Measurements from ENCODE around the gene SNRNP200. TPM values are rescaled to one million over a fixed set of nuclear protein-coding genes. Genes with fewer than 3 reads are reported as not detected.

SNRNP200 gene
- total and polyA plus RNA-seq, 8 donors = 82.7 to 209 (median 195) TPM

GRCh38 chr2:96236882-96237281, 68.5 kb downstream of the SNRNP200 start:
- DNase-seq = no peak
- H3K27ac ChIP-seq = no peak overlapping the region
- H3K4me3 ChIP-seq = no peak overlapping the region
- H3K4me1 ChIP-seq = peaks cover 0 to 25% of the 10 kb centered on the region in 2 donors
- no peaks in the 10 kb centered on the region for H3K27me3 ChIP-seq
- intact Hi-C loops (cut with DNase I) = no loop called here
- no peaks in the 10 kb centered on the region for H3K9me3 ChIP-seq
- no peaks in the 10 kb centered on the region for H3K36me3 ChIP-seq
- TF ChIP-seq, protein P1, sequence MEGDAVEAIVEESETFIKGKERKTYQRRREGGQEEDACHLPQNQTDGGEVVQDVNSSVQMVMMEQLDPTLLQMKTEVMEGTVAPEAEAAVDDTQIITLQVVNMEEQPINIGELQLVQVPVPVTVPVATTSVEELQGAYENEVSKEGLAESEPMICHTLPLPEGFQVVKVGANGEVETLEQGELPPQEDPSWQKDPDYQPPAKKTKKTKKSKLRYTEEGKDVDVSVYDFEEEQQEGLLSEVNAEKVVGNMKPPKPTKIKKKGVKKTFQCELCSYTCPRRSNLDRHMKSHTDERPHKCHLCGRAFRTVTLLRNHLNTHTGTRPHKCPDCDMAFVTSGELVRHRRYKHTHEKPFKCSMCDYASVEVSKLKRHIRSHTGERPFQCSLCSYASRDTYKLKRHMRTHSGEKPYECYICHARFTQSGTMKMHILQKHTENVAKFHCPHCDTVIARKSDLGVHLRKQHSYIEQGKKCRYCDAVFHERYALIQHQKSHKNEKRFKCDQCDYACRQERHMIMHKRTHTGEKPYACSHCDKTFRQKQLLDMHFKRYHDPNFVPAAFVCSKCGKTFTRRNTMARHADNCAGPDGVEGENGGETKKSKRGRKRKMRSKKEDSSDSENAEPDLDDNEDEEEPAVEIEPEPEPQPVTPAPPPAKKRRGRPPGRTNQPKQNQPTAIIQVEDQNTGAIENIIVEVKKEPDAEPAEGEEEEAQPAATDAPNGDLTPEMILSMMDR (IDR thresholded peaks at IDR 0.05) = no peak
- no peak for ATAC-seq

- H3K4me1 ChIP-seq = peaks cover 0 to 12% of the 10 kb centered on the region in 2 donors
- ATAC-seq (no peak), DNase-seq (no peak)
- no peaks in the 10 kb centered on the region for H3K36me3 ChIP-seq
- intact Hi-C loops (cut with DNase I) = no loop called here
- no peaks in the 10 kb centered on the region for H3K27me3 ChIP-seq
- peak overlapping the region in 1 of 2 donors; percentile 42 for H3K27ac ChIP-seq
- H3K9me3 ChIP-seq = no peaks in the 10 kb centered on the region
- no peak overlapping the region for H3K4me3 ChIP-seq
- TF ChIP-seq, protein P1 (IDR thresholded peaks at IDR 0.05) = no peak
Measured at GRCh38 chr2:96233880-96234316, 71.4 kb downstream of the SNRNP200 start.

DNA sequence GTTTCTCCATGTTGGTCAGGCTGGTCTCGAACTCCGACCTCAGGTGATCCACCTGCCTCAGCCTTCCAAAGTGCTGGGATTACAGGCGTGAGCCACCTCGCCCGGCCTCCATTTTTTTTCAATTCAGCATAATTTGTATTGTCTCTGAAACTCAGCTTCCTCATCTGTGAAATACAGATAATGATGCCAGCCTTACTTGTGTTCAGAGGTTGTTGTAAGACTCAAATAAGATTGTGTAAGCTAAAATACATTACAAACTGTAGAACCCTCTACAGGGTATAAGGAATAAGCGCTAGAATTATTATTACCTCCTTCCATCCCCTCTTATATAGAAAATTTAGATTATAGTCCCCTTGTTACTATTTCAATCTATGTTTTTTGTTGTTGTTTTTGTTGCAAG, 71.9 kb downstream of the SNRNP200 start:
- ATAC-seq (no peak), DNase-seq (no peak)
- H3K27ac ChIP-seq = peak overlapping the region in 1 of 2 donors; percentile 42

GRCh38 chr2:96231316-96231715, 74.0 kb downstream of the SNRNP200 start:
- Histone ChIP-seq H3K9me3 (no peaks in the 10 kb centered on the region), H3K27me3 (no peaks in the 10 kb centered on the region), H3K4me3 (no peak overlapping the region), H3K36me3 (no peaks in the 10 kb centered on the region), H3K27ac (no peak overlapping the region), H3K4me1 (peaks cover 0 to 12% of the 10 kb centered on the region in 2 donors)
- ATAC-seq (no peak), DNase-seq (no peak)
- intact Hi-C loops (cut with DNase I) = no loop called here
- TF ChIP-seq, protein P1 (IDR thresholded peaks at IDR 0.05) = no peak

More for the DNA sequence above, 71.9 kb downstream of the SNRNP200 start:
- no peak overlapping the region for H3K4me3 ChIP-seq
- H3K4me1 ChIP-seq = peaks cover 0 to 12% of the 10 kb centered on the region in 2 donors
- TF ChIP-seq, protein P1 (IDR thresholded peaks at IDR 0.05) = no peak
- H3K36me3 ChIP-seq = no peaks in the 10 kb centered on the region
- H3K27me3 ChIP-seq = no peaks in the 10 kb centered on the region
- intact Hi-C loops (cut with DNase I) = no loop called here
- no peaks in the 10 kb centered on the region for H3K9me3 ChIP-seq

GRCh38 chr2:96225016-96225533, 80.3 kb downstream of the SNRNP200 start:
- Histone ChIP-seq H3K27ac (peak overlapping the region; percentile 36 to 70), H3K9me3 (no peaks in the 10 kb centered on the region), H3K4me3 (no peak overlapping the region), H3K4me1 (peaks cover 0 to 22% of the 10 kb centered on the region in 2 donors), H3K27me3 (no peaks in the 10 kb centered on the region), H3K36me3 (no peaks in the 10 kb centered on the region)
- TF ChIP-seq, protein P1 (IDR thresholded peaks at IDR 0.05) = no peak
- no peak for DNase-seq
- intact Hi-C loops (cut with DNase I) = no loop called here
- peak; percentile 74 for ATAC-seq

Other genes with a start within 250 kb of the SNRNP200 start
- under 1 TPM; 0.20 to 0.34 TPM for gene ADRA2B, start 189.0 kb downstream of the SNRNP200 start, total RNA-seq
- 1 to 10 TPM in 5 of 6 donors, under 1 TPM in 1; 0.74 to 2.3 (median 1.3) TPM for gene ADRA2B, start 189.0 kb downstream of the SNRNP200 start, polyA plus RNA-seq (ENCODE audit: insufficient read length in 6 of 6)
- not detected for gene ASTL, start 167.0 kb downstream of the SNRNP200 start, total RNA-seq
- gene ASTL, start 167.0 kb downstream of the SNRNP200 start, polyA plus RNA-seq (ENCODE audit: insufficient read length in 6 of 6) = under 1 TPM in 5 of 6 donors, not detected in 1; 0.11 to 0.30 (median 0.21) TPM
- 1 to 10 TPM; 3.6 to 5.7 TPM for gene DUSP2, start 160.1 kb downstream of the SNRNP200 start, total RNA-seq
- 1 to 10 TPM in 5 of 6 donors, under 1 TPM in 1; 0.82 to 3.3 (median 1.5) TPM for gene DUSP2, start 160.1 kb downstream of the SNRNP200 start, polyA plus RNA-seq (ENCODE audit: insufficient read length in 6 of 6)
- 100 to 1,000 TPM; 132 to 142 TPM for gene STARD7, start 96.7 kb downstream of the SNRNP200 start, total RNA-seq
- 100 to 1,000 TPM in 5 of 6 donors, 10 to 100 TPM in 1; 99.2 to 120 (median 108) TPM for gene STARD7, start 96.7 kb downstream of the SNRNP200 start, polyA plus RNA-seq (ENCODE audit: insufficient read length in 6 of 6)
- gene TMEM127, start 39.5 kb downstream of the SNRNP200 start, total RNA-seq = 10 to 100 TPM; 66.1 to 79.9 TPM
- gene TMEM127, start 39.5 kb downstream of the SNRNP200 start, polyA plus RNA-seq (ENCODE audit: insufficient read length in 6 of 6) = 10 to 100 TPM; 29.1 to 36.1 (median 33.7) TPM
- gene CIAO1, start 39.3 kb downstream of the SNRNP200 start, total RNA-seq = 10 to 100 TPM; 59.8 to 69.1 TPM
- gene CIAO1, start 39.3 kb downstream of the SNRNP200 start, polyA plus RNA-seq (ENCODE audit: insufficient read length in 6 of 6) = 10 to 100 TPM; 60.7 to 72.8 (median 63.2) TPM
- 1 to 10 TPM; 1.3 to 2.3 TPM for gene ITPRIPL1, start 19.8 kb upstream of the SNRNP200 start, total RNA-seq
- gene ITPRIPL1, start 19.8 kb upstream of the SNRNP200 start, polyA plus RNA-seq (ENCODE audit: insufficient read length in 6 of 6) = 1 to 10 TPM; 4.2 to 6.1 (median 5.4) TPM
- 1 to 10 TPM; 4.4 to 5.7 TPM for gene NCAPH, start 30.2 kb upstream of the SNRNP200 start, total RNA-seq
- 10 to 100 TPM; 14.0 to 32.7 (median 17.5) TPM for gene NCAPH, start 30.2 kb upstream of the SNRNP200 start, polyA plus RNA-seq (ENCODE audit: insufficient read length in 6 of 6)
- under 1 TPM; 0.18 to 0.23 TPM for gene NEURL3, start 199.8 kb upstream of the SNRNP200 start, total RNA-seq
- under 1 TPM; 0.18 to 0.62 (median 0.36) TPM for gene NEURL3, start 199.8 kb upstream of the SNRNP200 start, polyA plus RNA-seq (ENCODE audit: insufficient read length in 6 of 6)
- gene ARID5A, start 231.2 kb upstream of the SNRNP200 start, total RNA-seq = 10 to 100 TPM; 17.4 to 30.9 TPM
- gene ARID5A, start 231.2 kb upstream of the SNRNP200 start, polyA plus RNA-seq (ENCODE audit: insufficient read length in 6 of 6) = 1 to 10 TPM; 6.6 to 8.4 (median 7.0) TPM

Data from left lung (tissue), 10 donors.